Femur (tissue), 1 donor: ENCODE results near the gene NR3C2.
A peak's percentile ranks its signal among the peaks of the same experiment; 100 is the strongest.
"Not testable (repeated sequence)": the region's sequence is repeated elsewhere in the genome, so short reads cannot be mapped to it uniquely, and the experiment has no call there.

Source experiments
- DNase-seq: peaks from one replicate; pipeline ENCODE4 v3.0.0-alpha.2; 2017

The NR3C2 gene

DNA sequence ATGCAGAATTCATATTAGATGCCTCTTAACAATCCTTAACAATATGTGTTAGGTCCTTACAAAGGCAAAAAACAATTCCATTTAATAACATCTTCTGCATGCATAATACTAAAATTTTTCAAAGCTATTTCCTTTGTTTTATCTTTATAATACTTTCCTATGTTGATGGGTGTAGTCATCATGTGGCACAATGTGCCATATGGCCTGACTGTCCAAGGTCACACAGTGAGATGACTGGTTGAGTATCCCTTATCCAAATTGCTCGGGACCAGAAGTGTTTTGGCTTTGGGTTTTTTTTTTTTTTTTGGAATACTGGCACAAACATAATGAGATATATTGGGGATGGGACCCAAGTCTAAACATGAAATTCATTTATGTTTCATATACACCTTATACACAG is 77.7 kb downstream of the NR3C2 start:
- DNase-seq, result no peak

DNA sequence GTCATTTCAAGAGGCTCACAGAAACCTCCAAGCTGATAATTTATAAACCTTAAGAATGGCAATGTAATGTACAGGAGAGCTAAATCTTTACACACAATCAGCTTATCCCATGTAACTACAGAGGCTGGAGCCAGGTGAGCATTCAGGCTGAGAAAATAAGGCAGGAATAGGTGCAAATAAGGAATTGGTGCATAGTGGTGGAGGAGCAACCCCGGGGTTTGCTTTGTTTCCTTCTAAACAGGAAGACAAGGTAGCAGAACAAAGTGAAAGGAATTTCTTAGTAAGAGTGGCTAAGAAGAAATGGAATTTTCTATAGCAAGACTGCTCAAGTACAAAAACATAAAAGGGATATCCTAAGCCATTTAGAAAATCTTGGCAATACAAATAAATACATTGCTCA is 82.4 kb downstream of the NR3C2 start:
- DNase-seq, result no peak

GRCh38 chr4:148355442-148356123 is 86.6 kb downstream of the NR3C2 start:
- no peak for DNase-seq

GRCh38 chr4:148354186-148354585 is 88.0 kb downstream of the NR3C2 start:
- no peak for DNase-seq

GRCh38 chr4:148353571-148353970 is 88.6 kb downstream of the NR3C2 start:
- no peak for DNase-seq

DNA sequence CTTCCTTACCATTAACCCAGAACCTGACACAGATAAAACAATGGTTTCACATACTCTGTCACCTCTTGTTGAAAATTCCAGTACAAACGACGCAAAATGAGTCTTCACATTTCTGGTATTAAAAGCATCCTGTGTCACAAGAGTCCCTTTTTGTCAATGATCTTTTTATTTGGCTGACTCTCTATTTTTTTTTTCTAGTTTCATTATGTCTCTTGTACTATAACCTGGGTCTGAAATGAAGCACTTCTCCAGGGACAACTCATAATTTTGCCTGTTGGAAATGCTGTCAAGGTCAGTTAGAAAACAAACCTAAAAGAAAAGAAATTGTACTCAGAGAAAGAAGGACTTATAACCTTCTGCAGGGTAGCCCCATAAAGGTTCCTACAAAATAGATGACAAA is 93.1 kb downstream of the NR3C2 start:
- no peak for DNase-seq

DNA sequence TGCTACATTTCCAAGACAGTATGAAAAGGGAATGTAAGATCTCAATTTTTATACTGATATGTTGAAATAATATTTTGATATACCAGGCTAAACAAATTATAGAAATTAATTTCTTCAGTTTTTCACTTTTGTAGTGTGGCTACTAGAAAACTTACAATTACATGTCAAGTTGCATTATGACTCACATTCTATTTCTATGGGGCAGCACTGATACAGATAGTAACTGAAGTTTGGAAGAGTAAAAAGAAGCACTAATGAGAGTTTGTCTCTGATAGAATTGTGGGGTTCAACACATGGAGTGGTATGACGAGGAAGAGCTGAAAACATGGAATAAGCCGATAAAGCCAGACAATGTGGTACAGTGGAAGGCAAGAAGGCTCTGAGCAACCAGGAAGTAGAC is 95.6 kb downstream of the NR3C2 start:
- DNase-seq, result no peak

DNA sequence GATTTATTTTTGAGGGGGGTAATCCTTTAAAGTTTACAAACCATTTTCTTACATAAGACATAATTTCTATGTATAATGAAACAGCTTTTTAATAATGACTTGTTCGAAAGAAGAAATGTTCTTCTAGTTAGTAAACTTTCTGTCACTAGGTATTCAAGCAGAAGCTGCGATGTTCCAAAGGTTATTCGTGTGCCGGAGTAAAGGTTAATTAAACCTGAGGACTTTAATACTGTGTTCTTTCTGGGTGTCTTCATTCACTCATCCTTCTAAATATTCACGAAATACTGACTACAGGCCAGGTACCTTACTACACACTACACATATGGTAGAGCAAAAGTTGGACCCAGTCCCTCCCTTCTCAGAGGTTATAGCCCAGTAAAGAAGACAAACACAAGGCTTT is 96.7 kb downstream of the NR3C2 start:
- DNase-seq, result no peak

DNA sequence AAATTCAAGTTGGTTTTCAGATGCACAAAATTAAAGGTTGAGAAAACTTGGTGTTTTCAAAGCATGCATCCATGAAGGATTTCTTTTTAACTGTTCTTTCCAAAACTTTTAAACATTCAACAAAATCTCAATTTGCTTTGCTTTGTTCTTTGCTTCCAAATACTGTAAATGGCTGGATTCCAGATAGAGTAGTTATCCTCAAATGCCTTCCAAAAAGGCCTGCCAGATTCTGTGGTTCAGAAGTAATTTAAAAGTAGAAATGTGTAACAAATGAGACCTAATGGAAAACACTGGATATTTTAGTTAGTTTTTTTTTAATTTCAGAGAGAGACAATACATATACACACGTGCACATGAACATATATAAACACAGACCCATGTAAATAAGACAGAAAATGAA is 97.3 kb downstream of the NR3C2 start:
- no peak for DNase-seq

GRCh38 chr4:148344352-148344751 is 97.9 kb downstream of the NR3C2 start:
- DNase-seq, result no peak

DNA sequence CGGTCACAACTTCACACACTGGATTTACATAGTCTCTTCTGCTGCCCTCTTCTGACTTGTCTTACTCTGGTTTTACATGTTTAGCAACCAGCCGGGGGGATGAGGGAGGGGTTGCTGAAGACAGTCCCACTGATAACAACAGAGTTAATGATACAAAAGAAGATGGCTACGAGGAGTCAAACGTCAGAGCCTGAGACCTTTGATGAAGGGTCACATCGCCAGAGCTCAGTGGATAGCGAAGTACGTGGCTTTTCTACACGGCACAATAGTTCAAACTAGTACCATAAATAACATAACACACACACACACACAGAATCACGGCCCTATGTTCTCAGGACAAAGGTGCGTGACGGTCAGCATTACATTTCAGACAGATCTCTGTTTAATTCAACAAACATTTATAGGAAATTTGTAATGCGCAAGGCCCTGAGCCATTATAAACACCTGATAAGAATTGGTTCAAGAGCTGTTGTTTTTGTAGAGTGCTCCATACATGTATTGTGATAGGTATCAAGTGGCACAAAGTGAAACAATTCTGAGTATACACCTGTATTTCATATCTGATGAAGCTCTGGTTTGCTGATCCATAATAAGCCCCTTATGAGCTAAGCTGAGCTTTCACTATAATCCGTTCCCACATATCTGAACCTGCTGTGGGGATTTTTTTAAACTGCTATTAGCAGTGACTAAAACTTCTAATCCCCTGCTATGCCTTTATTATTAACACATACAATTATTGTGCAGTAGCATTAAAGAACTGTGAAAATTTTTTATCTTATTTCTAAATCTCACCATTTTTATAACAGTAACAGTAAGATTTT is 100.0 kb downstream of the NR3C2 start:
- DNase-seq, result no peak

DNA sequence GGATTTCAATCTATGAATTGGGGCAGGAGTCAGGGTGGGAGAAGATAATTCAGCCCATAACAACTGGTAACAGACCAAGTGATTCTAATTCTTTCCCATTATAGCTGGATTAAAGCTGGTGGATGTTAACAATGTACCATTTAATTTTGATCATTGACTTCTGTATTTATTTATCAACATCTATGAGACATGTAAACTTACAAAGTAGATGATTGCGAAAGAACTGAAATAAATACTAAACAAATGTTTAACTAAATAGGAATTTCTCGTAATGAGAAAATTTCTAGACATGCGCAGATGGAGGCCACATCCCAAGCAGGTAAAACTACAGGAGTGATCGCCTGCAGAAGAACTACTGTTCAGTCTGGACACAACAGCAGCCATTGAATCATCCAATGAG is 107.1 kb downstream of the NR3C2 start:
- no peak for DNase-seq

GRCh38 chr4:148333265-148333664 is 108.9 kb downstream of the NR3C2 start:
- no peak for DNase-seq

GRCh38 chr4:148332486-148332885 is 109.7 kb downstream of the NR3C2 start:
- DNase-seq, result no peak

DNA sequence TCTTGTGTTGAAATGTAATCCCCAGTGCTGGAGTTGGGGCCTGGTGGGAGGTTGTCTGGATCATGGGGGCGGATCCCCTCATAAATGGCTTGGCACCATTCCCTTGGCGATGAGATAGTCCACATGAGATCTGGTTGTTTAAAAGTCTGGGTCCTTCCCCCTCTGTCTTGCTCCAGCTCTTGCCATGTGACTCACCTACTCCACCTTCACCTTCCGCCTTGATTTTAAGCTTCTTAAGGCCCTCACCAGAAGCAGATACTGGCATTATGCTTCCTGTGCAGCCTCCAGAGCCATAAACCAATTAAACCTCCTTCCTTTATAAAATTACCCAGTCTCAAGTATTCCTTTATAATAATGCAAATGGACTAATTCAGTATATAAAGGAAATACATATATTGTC is 111.5 kb downstream of the NR3C2 start:
- no peak for DNase-seq

DNA sequence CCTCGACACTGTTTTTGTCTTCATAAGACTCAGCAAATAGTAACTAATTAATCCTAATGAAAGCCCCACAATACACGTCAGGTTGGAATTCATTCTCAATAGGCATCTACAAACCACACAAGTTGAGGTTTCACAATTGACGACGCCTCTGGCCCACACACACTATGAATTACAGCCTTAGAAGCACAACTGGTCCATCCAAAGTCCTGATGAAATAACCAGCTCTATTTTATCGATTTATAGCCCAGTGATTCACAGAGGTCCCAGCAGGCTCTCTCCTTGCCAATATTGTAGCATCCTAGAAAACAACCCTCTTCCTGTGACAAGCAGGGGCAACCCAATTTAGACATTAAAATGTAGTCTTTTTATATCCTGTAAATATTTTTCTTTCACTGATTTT is 112.1 kb downstream of the NR3C2 start:
- DNase-seq, result no peak

GRCh38 chr4:148329751-148330150 is 112.5 kb downstream of the NR3C2 start:
- no peak for DNase-seq

- DNase-seq, result no peak
Observed at GRCh38 chr4:148327683-148328082, 114.5 kb downstream of the NR3C2 start.

GRCh38 chr4:148323316-148323715 is 118.9 kb downstream of the NR3C2 start:
- not testable (repeated sequence) for DNase-seq

DNA sequence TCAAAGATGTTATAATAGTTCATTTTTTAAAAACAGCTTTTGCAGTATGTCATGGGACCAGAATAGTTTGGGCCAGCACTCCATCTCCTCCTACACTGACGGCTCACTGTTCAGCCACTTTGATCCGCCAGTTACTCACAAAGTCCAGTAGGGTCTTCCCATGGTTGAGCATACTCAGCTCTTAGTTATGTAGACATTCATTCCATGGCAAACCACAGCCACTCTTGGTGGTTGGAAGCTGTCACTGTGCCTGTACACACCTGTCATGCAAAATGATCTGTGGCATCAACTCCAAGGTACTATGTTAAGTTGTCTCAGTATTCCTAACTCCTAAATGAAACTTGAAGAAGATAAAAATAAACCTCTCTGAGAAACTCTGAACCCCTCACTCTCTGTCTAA is 127.2 kb downstream of the NR3C2 start:
- DNase-seq, result no peak

GRCh38 chr4:148312956-148313490 is 129.2 kb downstream of the NR3C2 start:
- DNase-seq, result no peak

GRCh38 chr4:148311526-148311925 is 130.7 kb downstream of the NR3C2 start:
- DNase-seq, result no peak

DNA sequence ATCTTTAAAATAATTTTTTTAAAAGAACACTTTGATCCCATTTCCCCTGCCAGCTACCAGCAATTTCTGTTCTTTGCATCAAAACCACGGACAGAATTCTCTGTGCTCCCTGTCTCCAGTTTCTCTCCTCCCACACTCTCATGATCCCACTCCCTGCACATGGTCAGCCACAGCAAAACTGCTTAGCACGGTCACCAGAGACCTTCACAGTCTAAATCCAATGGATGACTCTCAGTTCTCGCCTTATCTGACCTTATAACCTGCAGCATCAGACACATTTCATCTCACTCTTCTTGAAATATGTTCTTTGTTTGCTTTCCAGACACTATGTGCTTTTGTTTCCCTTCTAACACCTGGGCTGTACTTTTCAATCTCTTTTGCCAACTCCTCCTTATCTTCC is 131.5 kb downstream of the NR3C2 start:
- DNase-seq, result no peak

DNA sequence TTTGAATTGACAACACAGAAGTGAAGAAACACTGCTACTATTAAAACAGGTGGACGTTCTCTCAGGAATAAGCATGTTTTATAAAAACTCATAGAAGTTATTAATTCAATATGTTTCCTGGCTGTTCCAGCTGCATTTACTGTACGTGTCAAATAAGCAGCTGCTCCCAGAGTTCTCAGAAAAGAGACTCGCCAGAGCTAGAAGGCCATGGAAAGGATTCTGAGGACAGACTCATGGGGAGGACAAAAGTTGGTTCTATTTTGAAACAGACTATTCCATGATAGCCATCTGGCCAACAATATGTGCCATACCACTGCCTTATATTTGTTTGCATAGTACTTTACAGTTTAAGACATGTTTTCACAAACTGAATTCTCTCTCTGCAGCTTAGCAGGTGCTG is 136.5 kb downstream of the NR3C2 start:
- peak; percentile 44 for DNase-seq
